A549 treated with CORT108297 at 1 μM for 4 hours (cell line): ENCODE results near the gene DCT. TPM values are rescaled to one million over a fixed set of nuclear protein-coding genes. Genes with fewer than 3 reads are reported as not detected.

Experiments
- total RNA-seq: library from RNA; stranded (reverse); fragments of 200-300 nt; extraction: Qiagen RNA extraction; gene quantifications from 5 replicates; pipeline ENCODE4 v1.2.3, GENCODE V29; 2022

DCT gene
- not detected in 5 replicates for total RNA-seq

DNA sequence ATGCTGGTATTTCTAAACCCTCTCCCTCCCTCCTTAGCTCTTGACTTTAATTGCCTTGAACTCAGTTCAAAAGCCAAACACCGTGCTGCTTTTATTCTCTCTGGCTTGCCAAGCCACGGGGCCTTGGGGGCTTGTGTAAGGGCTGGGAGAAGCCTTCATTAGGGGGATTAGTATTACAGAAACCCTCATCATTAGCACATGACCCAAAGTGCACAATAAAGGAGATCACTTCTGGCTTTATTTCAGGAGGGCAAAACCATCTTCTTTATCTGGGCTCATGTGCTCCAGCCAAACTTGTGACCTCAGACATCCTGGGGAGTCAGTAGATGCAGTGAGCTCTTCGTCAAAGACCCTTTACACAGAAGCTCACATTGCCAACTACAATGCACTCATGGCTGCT is at the start of gene DCT:
Gene DCT (minus strand): TSS at position 67 of the 400 bp plus-strand sequence. CDS start 427 bp downstream, outside the sequence.

Other genes starting within 250 kb of the DCT start
- 7.7 to 10.7 TPM (median 8.6 TPM) in 5 replicates for gene TGDS, start 116.5 kb upstream of the DCT start, total RNA-seq
- 2.9 to 3.8 TPM (median 3.6 TPM) in 5 replicates for gene GPR180, start 122.2 kb upstream of the DCT start, total RNA-seq
- 0.75 to 1.5 TPM (median 1.1 TPM) in 5 replicates for gene SOX21, start 232.9 kb upstream of the DCT start, total RNA-seq